Mesothelial cell of epicardium (in vitro differentiated cells): ENCODE data around the gene NKX2-4. TPM values are rescaled to one million over a fixed set of nuclear protein-coding genes. Genes with fewer than 3 reads are reported as not detected.

Experiments used
- DNase-seq, 2 experiments: peaks; one replicate each; pipeline ENCODE4 v3.0.0; 2021; ENCODE audit warnings: low spot score in 2 of 2; ENCODE audit not compliant: unreplicated experiment in 2 of 2
- H3K27ac Mint-ChIP-seq: 2 replicates; pipeline ENCODE4 v1.8.0; 2021; ENCODE audit warnings: mixed read lengths
- H3K27me3 Mint-ChIP-seq: 2 replicates; pipeline ENCODE4 v1.8.0; 2021; ENCODE audit warnings: low read depth, mixed read lengths
- H3K36me3 Mint-ChIP-seq: 2 replicates; pipeline ENCODE4 v1.8.0; 2021; ENCODE audit warnings: mixed read lengths
- H3K4me1 Mint-ChIP-seq: 2 replicates; pipeline ENCODE4 v1.8.0; 2021; ENCODE audit warnings: mixed read lengths
- H3K4me3 Mint-ChIP-seq: 2 replicates; pipeline ENCODE4 v1.8.0; 2021; ENCODE audit warnings: mild to moderate bottlenecking, moderate library complexity, mixed read lengths
- H3K9me3 Mint-ChIP-seq: 2 replicates; pipeline ENCODE4 v1.8.0; 2021; ENCODE audit warnings: mixed read lengths
- total RNA-seq: library from RNA; stranded (reverse); gene quantifications from 3 replicates; pipeline ENCODE4 v1.2.1, GENCODE V29; 2021
- TF ChIP-seq, protein P1 (sequence below): fragments of 200-600 bp; sonication (generic); IDR thresholded peaks from one replicate; pipeline ENCODE4 v1.5.0; 2021; ENCODE audit warnings: antibody characterized with exemption; ENCODE audit not compliant: unreplicated experiment

Gene NKX2-4
- not detected in 3 replicates for total RNA-seq

- Mint-ChIP-seq H3K4me1 (no peaks in the 10 kb centered on the region), H3K9me3 (no peaks in the 10 kb centered on the region), H3K4me3 (no peak within 1 kb of the TSS), H3K36me3 (no peaks in the 10 kb centered on the region), H3K27me3 (peaks cover 86% of the 10 kb centered on the region), H3K27ac (no peak within 1 kb of the TSS)
- no peak for DNase-seq
- TF ChIP-seq, protein P1, sequence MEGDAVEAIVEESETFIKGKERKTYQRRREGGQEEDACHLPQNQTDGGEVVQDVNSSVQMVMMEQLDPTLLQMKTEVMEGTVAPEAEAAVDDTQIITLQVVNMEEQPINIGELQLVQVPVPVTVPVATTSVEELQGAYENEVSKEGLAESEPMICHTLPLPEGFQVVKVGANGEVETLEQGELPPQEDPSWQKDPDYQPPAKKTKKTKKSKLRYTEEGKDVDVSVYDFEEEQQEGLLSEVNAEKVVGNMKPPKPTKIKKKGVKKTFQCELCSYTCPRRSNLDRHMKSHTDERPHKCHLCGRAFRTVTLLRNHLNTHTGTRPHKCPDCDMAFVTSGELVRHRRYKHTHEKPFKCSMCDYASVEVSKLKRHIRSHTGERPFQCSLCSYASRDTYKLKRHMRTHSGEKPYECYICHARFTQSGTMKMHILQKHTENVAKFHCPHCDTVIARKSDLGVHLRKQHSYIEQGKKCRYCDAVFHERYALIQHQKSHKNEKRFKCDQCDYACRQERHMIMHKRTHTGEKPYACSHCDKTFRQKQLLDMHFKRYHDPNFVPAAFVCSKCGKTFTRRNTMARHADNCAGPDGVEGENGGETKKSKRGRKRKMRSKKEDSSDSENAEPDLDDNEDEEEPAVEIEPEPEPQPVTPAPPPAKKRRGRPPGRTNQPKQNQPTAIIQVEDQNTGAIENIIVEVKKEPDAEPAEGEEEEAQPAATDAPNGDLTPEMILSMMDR, result no peak
Measured at GRCh38 chr20:21397341-21398108, at the start of gene NKX2-4. Gene NKX2-4 (minus strand): TSS chr20:21397526. CDS start chr20:21397399, 127 bp downstream.

DNA sequence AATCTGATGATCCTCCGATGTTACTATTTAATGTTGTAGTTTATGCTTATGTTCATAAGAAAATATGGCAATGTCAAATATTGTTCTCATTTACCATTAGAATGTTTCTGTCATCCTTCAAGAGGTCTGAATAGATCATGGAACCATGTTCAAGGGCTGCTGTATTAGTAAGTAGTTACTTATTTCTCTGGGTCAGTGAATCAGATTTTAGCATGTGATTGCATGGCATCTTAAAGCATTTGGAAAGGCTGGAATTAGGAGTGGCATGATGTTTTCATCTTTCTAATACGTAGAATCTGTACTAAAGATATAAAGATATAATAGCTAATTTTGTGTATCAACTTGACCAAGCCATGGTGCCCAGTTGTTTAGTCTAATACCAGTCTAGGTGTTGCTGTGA is 40.5 kb upstream of the NKX2-4 start:
- H3K36me3 Mint-ChIP-seq, result no peaks in the 10 kb centered on the region
- no peak overlapping the region for H3K4me3 Mint-ChIP-seq
- no peak for DNase-seq
- TF ChIP-seq, protein P1, result no peak
- H3K27ac Mint-ChIP-seq, result no peak overlapping the region
- no peaks in the 10 kb centered on the region for H3K9me3 Mint-ChIP-seq
- peaks cover 58% of the 10 kb centered on the region for H3K27me3 Mint-ChIP-seq
- no peaks in the 10 kb centered on the region for H3K4me1 Mint-ChIP-seq

- no peaks in the 10 kb centered on the region for H3K9me3 Mint-ChIP-seq
- no peaks in the 10 kb centered on the region for H3K36me3 Mint-ChIP-seq
- H3K4me3 Mint-ChIP-seq, result no peak overlapping the region
- no peak overlapping the region for H3K27ac Mint-ChIP-seq
- H3K4me1 Mint-ChIP-seq, result no peaks in the 10 kb centered on the region
- no peak for DNase-seq
- peaks cover 58% of the 10 kb centered on the region for H3K27me3 Mint-ChIP-seq
- TF ChIP-seq, protein P1, result no peak
Measured at GRCh38 chr20:21437248-21437647, 39.9 kb upstream of the NKX2-4 start.

GRCh38 chr20:21436205-21436604 is 38.9 kb upstream of the NKX2-4 start:
- Mint-ChIP-seq H3K27ac (no peak overlapping the region), H3K36me3 (no peaks in the 10 kb centered on the region), H3K4me1 (no peaks in the 10 kb centered on the region), H3K4me3 (no peak overlapping the region), H3K27me3 (peaks cover 55% of the 10 kb centered on the region), H3K9me3 (no peaks in the 10 kb centered on the region)
- no peak for DNase-seq
- TF ChIP-seq, protein P1, result no peak

- DNase-seq, result no peak
- TF ChIP-seq, protein P1, result no peak
- H3K4me1 Mint-ChIP-seq, result no peaks in the 10 kb centered on the region
- no peak overlapping the region for H3K4me3 Mint-ChIP-seq
- no peaks in the 10 kb centered on the region for H3K36me3 Mint-ChIP-seq
- H3K27me3 Mint-ChIP-seq, result peaks cover 52% of the 10 kb centered on the region
- H3K9me3 Mint-ChIP-seq, result no peaks in the 10 kb centered on the region
- H3K27ac Mint-ChIP-seq, result no peak overlapping the region
Measured at GRCh38 chr20:21435576-21435975, 38.2 kb upstream of the NKX2-4 start.
